Tibial artery (tissue), 4 donors: ENCODE measurements around the gene SPAG4.

ENCODE experiments used
- DNase-seq, 2 donors: peaks; one replicate each; pipeline ENCODE4 v3.0.0-alpha.2; 2019
- H3K27ac ChIP-seq, 2 donors: fragments of 200-600 bp; sonication (generic) in 1 of 2; 1 replicate in 1 of 2; 2 replicates in 1 of 2; pipeline ENCODE4 v1.5.1; 2018 to 2019; ENCODE audit warnings: mild to moderate bottlenecking in 1 of 2
- H3K27me3 ChIP-seq, 2 donors: fragments of 200-600 bp; sonication (generic) in 1 of 2; one replicate each; pipeline versions ENCODE4 v1.5.1 to v1.6.0; 2016 to 2019
- H3K36me3 ChIP-seq, 3 donors: fragments of 200-600 bp; sonication (generic) in 2 of 3; one replicate each; pipeline ENCODE4 v1.5.1; 2016 to 2019; ENCODE audit warnings: mild to moderate bottlenecking in 2 of 3
- H3K4me1 ChIP-seq, 4 donors: fragments of 200-600 bp; sonication (generic) in 2 of 4; 1 replicate in 3 of 4; 2 replicates in 1 of 4; pipeline ENCODE4 v1.5.1; 2016 to 2019
- H3K4me3 ChIP-seq, 2 donors: fragments of 200-600 bp; sonication (generic) in 1 of 2; 1 replicate in 1 of 2; 2 replicates in 1 of 2; pipeline ENCODE4 v1.5.1; 2018 to 2019; ENCODE audit warnings: mild to moderate bottlenecking in 2 of 2
- H3K9me3 ChIP-seq, 3 donors: fragments of 200-600 bp; sonication (generic) in 1 of 3; one replicate each; pipeline ENCODE4 v1.5.1; 2016 to 2019
- CTCF ChIP-seq, 2 experiments: fragments of 200-600 bp in 1 of 2; fragments of 450-650 bp in 1 of 2; IDR thresholded peaks; one replicate each; pipeline ENCODE4 v1.5.1; 2017 to 2019; ENCODE audit warnings: antibody characterized with exemption in 2 of 2, mild to moderate bottlenecking in 1 of 2, moderate library complexity in 1 of 2
- intact Hi-C: fragments of 100-400 bp; cut with DNase I; formaldehyde crosslinking; loops from one replicate; pipeline ENCODE4 v1.15.0; 2023; ENCODE audit warnings: low total_unique reads

Gene SPAG4

GRCh38 chr20:35599776-35600120 lies 15.9 kb upstream of the SPAG4 start:
- Histone ChIP-seq H3K36me3 (no peaks in the 10 kb centered on the region), H3K27me3 (peaks cover 0 to 34% of the 10 kb centered on the region in 2 donors), H3K4me1 (peaks cover 0 to 21% (median 19%) of the 10 kb centered on the region in 4 donors), H3K9me3 (no peaks in the 10 kb centered on the region), H3K4me3 (no peak overlapping the region), H3K27ac (no peak overlapping the region)
- no peak for DNase-seq
- TF ChIP-seq CTCF (IDR thresholded peaks at IDR 0.05) = no peak
- intact Hi-C loops = no loop called here

- H3K27me3 ChIP-seq = peaks cover 0 to 34% of the 10 kb centered on the region in 2 donors
- no peaks in the 10 kb centered on the region for H3K9me3 ChIP-seq
- intact Hi-C loops = no loop called here
- H3K4me1 ChIP-seq = peaks cover 0 to 21% (median 19%) of the 10 kb centered on the region in 4 donors
- H3K27ac ChIP-seq = no peak overlapping the region
- TF ChIP-seq CTCF (IDR thresholded peaks at IDR 0.05) = no peak
- H3K36me3 ChIP-seq = no peaks in the 10 kb centered on the region
- peak overlapping the region; percentile 36 to 59 for H3K4me3 ChIP-seq
- DNase-seq = no peak
These were observed 15.2 kb upstream of the SPAG4 start for GRCh38 chr20:35600176-35600992.

GRCh38 chr20:35600993-35601973 lies 14.3 kb upstream of the SPAG4 start:
- Histone ChIP-seq H3K27me3 (peaks cover 0 to 34% of the 10 kb centered on the region in 2 donors), H3K27ac (peak overlapping the region in 1 of 2 donors; percentile 3), H3K36me3 (no peaks in the 10 kb centered on the region), H3K9me3 (no peaks in the 10 kb centered on the region), H3K4me3 (peak overlapping the region; percentile 36 to 59), H3K4me1 (peaks cover 0 to 21% (median 19%) of the 10 kb centered on the region in 4 donors)
- TF ChIP-seq CTCF (IDR thresholded peaks at IDR 0.05) = peak; percentile 40 to 59
- DNase-seq = peak; percentile 68 to 85
- intact Hi-C loops = no loop called here

- DNase-seq = no peak
- TF ChIP-seq CTCF (IDR thresholded peaks at IDR 0.05) = no peak
- intact Hi-C loops = no loop called here
- Histone ChIP-seq H3K36me3 (no peaks in the 10 kb centered on the region), H3K4me1 (peaks cover 0 to 21% (median 19%) of the 10 kb centered on the region in 4 donors), H3K27me3 (peaks cover 0 to 32% of the 10 kb centered on the region in 2 donors), H3K9me3 (no peaks in the 10 kb centered on the region), H3K4me3 (peak overlapping the region; percentile 36 to 59), H3K27ac (peak overlapping the region in 1 of 2 donors; percentile 3)
These were observed 13.6 kb upstream of the SPAG4 start for GRCh38 chr20:35601990-35602389.

- no peak for TF ChIP-seq CTCF (IDR thresholded peaks at IDR 0.05)
- Histone ChIP-seq H3K4me1 (peaks cover 0 to 21% (median 19%) of the 10 kb centered on the region in 4 donors), H3K4me3 (no peak overlapping the region), H3K27ac (no peak overlapping the region), H3K9me3 (no peaks in the 10 kb centered on the region), H3K27me3 (peaks cover 0 to 33% of the 10 kb centered on the region in 2 donors), H3K36me3 (no peaks in the 10 kb centered on the region)
- intact Hi-C loops = no loop called here
- DNase-seq = no peak
These were observed 12.7 kb upstream of the SPAG4 start for GRCh38 chr20:35602851-35603495.
